ENCODE data around the gene MAGI2.

Gene MAGI2

DNA sequence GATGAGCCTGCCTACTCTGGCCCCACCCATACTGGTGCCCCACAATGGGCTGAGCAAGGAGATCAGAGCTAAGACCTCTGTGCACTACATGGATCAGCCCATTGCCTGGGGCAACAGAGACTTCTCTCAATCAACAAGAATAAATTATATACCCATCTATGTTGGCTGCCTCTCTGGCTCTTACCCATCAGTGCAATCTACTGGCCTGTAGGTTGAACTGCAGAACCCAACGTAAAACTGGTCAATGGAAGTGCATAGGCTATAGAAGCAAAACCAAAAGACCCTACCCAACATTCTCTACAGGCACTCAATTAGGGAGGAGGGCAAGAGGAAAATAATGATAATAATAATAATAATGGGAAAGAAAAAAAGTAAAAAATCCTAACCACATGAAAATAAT lies 574.3 kb downstream of the MAGI2 start:
- TF ChIP-seq, protein P1, sequence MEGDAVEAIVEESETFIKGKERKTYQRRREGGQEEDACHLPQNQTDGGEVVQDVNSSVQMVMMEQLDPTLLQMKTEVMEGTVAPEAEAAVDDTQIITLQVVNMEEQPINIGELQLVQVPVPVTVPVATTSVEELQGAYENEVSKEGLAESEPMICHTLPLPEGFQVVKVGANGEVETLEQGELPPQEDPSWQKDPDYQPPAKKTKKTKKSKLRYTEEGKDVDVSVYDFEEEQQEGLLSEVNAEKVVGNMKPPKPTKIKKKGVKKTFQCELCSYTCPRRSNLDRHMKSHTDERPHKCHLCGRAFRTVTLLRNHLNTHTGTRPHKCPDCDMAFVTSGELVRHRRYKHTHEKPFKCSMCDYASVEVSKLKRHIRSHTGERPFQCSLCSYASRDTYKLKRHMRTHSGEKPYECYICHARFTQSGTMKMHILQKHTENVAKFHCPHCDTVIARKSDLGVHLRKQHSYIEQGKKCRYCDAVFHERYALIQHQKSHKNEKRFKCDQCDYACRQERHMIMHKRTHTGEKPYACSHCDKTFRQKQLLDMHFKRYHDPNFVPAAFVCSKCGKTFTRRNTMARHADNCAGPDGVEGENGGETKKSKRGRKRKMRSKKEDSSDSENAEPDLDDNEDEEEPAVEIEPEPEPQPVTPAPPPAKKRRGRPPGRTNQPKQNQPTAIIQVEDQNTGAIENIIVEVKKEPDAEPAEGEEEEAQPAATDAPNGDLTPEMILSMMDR (IDR thresholded peaks at IDR 0.05; ENCODE audit: borderline replicate concordance, control extremely low read depth, extremely low read depth, insufficient read depth, missing control alignments), result no peak
- no peak for DNase-seq (ENCODE audit: low spot score)
- in situ Hi-C loops (cut with MboI; ENCODE audit: low sequenced_read_pairs, unreplicated experiment), result no loop called here

DNA sequence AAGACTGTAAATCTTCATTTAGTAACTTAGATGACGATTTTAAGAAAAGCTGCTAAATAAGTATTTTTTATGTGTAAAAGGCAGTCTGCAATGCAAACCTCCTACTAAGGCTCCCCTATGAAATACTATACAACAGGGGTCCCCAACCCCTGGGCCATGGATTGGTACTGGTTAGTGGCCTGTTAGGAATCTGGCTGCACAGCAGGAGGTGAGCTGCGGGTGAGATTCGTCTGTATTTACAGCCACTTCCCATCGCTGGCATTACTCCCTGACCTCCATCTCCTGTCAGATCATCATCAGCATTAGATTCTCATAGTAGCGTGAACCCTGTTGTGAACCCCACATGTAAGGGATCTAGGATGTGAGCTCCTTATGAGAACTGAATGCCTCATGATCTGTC lies 580.4 kb downstream of the MAGI2 start:
- TF ChIP-seq, protein P1 (IDR thresholded peaks at IDR 0.05; ENCODE audit: borderline replicate concordance, control extremely low read depth, extremely low read depth, insufficient read depth, missing control alignments), result no peak
- in situ Hi-C loops (cut with MboI; ENCODE audit: low sequenced_read_pairs, unreplicated experiment), result no loop called here
- no peak for DNase-seq (ENCODE audit: low spot score)

DNA sequence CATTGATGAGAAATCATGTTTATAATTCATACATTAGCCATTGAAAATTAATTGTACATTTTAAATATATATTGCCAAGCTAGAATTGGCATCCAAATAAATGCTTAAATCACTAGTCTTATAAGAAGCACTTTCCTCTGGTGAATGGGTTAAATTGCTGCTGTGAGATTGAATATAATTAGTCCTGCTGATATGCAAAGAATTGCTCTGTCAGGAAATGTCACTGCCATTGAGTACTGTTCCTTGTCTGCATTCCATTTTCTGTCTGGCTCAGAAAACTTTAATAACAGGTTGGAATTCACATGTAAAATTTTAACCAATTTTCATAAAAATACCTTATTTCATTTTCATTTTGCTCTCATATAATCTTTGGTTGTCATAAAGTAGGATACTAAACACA lies 589.1 kb downstream of the MAGI2 start:
- TF ChIP-seq, protein P1 (IDR thresholded peaks at IDR 0.05; ENCODE audit: borderline replicate concordance, control extremely low read depth, extremely low read depth, insufficient read depth, missing control alignments), result no peak
- in situ Hi-C loops (cut with MboI; ENCODE audit: low sequenced_read_pairs, unreplicated experiment), result no loop called here
- no peak for DNase-seq (ENCODE audit: low spot score)

DNA sequence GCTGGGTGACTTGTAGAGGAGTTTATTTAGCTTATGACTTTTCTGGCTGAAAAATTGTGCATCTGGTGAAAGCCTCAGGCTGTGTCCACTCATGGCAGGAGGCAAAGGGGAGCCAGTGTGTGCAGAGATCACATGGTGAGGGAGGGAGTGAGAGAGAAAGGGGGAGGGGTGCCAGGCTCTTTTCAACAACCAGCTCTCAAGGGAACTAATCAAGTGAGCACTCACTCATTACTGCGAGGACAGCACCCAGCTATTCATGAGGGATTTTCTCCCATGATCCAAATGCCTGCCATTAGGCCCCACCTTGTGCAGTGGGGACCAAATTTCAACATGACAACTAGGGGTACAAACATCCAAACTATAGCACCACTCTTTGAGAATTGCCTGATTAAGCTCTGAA lies 590.2 kb downstream of the MAGI2 start:
- TF ChIP-seq, protein P1 (IDR thresholded peaks at IDR 0.05; ENCODE audit: borderline replicate concordance, control extremely low read depth, extremely low read depth, insufficient read depth, missing control alignments), result no peak
- in situ Hi-C loops (cut with MboI; ENCODE audit: low sequenced_read_pairs, unreplicated experiment), result no loop called here
- DNase-seq (ENCODE audit: low spot score), result no peak

- in situ Hi-C loops (cut with MboI; ENCODE audit: low sequenced_read_pairs, unreplicated experiment), result no loop called here
These were observed 591.0 kb downstream of the MAGI2 start for GRCh38 chr7:78862411-78862900.

DNA sequence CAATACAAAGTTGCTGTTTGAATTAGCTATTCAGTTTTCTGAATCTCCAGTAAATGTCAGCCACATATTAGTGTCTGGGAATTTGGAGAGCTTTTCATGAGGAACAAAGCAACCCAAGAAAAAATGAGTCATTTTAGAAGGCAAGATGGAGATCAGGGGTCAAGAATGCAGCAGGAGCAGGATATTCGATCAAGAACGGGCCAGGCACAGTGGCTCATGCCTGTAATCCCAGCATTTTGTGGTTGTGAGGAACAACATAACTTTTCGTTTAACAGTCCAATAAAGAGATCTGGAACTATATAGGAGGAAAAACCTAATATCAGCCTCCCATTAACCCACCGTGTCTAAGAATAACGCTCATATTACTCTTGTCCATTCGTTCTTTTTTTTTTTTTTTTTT lies 600.5 kb downstream of the MAGI2 start:
- in situ Hi-C loops (cut with MboI; ENCODE audit: low sequenced_read_pairs, unreplicated experiment), result no loop called here
- TF ChIP-seq, protein P1 (IDR thresholded peaks at IDR 0.05; ENCODE audit: borderline replicate concordance, control extremely low read depth, extremely low read depth, insufficient read depth, missing control alignments), result no peak
- DNase-seq (ENCODE audit: low spot score), result no peak

More at GRCh38 chr7:78862411-78862900, 591.0 kb downstream of the MAGI2 start:
- DNase-seq (ENCODE audit: low spot score), result no peak
- TF ChIP-seq, protein P1 (IDR thresholded peaks at IDR 0.05; ENCODE audit: borderline replicate concordance, control extremely low read depth, extremely low read depth, insufficient read depth, missing control alignments), result no peak

Measured in GM13976 (cell line).